Chondrocyte (in vitro differentiated cells): ENCODE data around the gene AASDH. TPM values are rescaled to one million over a fixed set of nuclear protein-coding genes. Genes with fewer than 3 reads are reported as not detected.

Experiments
- DNase-seq: peaks from one replicate; pipeline ENCODE4 v3.0.0; 2021; ENCODE audit warnings: mixed read lengths, low spot score
- H3K27ac Mint-ChIP-seq: one replicate; pipeline ENCODE4 v1.8.0; 2021; ENCODE audit warnings: mild to moderate bottlenecking, moderate library complexity, mixed read lengths; ENCODE audit not compliant: unreplicated experiment
- H3K27me3 Mint-ChIP-seq: 2 replicates; pipeline ENCODE4 v1.8.0; 2021; ENCODE audit warnings: low read depth, mixed read lengths
- H3K36me3 Mint-ChIP-seq: 2 replicates; pipeline ENCODE4 v1.8.0; 2021; ENCODE audit warnings: low read depth, mixed read lengths
- H3K4me1 Mint-ChIP-seq: 2 replicates; pipeline ENCODE4 v1.8.0; 2021; ENCODE audit warnings: low read depth, mild to moderate bottlenecking, mixed read lengths
- H3K4me3 Mint-ChIP-seq: one replicate; pipeline ENCODE4 v1.8.0; 2021; ENCODE audit warnings: mild to moderate bottlenecking, moderate library complexity, mixed read lengths; ENCODE audit not compliant: unreplicated experiment
- H3K9me3 Mint-ChIP-seq: 2 replicates; pipeline ENCODE4 v1.8.0; 2021; ENCODE audit warnings: low read depth, mixed read lengths
- total RNA-seq: library from RNA; stranded (reverse); gene quantifications from 3 replicates; pipeline ENCODE4 v1.2.1, GENCODE V29; 2021
- TF ChIP-seq, protein P1 (sequence below): fragments of 200-600 bp; sonication (generic); IDR thresholded peaks from 2 replicates; pipeline ENCODE4 v1.5.0; 2021; ENCODE audit warnings: antibody characterized with exemption, mild to moderate bottlenecking, moderate library complexity

The AASDH gene
- total RNA-seq, 1 donor from 2014 or later, result 7.9 TPM

DNA sequence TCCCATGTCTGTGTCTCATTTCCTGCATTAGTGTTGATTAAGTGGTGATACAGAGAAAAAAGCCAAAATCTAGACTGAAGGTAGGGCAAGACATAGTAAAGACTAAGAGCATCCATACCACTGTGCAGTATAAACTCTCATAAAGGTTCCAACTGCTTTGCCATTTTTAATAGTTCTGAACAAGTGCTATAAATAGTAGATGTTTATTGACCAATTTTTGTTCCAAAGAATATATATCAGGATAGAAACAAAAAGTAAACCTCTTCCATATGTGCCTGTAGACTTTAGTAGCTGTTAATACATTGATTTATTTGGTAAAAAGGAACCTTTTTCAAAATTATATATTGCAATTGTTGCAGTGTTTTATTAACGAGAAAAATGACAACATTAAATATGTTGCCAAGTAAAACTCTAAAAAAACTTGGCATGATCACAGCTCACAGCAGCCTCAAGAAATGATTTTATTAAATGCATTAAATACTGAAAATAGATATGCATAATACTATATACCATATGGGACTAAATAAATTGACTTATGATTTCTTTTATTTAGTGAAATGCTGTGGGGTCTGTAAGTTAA lies 22.3 kb upstream of the AASDH start:
- H3K4me1 Mint-ChIP-seq, result peaks cover 19% of the 10 kb centered on the region
- DNase-seq, result no peak
- peak overlapping the region; percentile 94 for H3K27ac Mint-ChIP-seq
- H3K27me3 Mint-ChIP-seq, result no peaks in the 10 kb centered on the region
- TF ChIP-seq, protein P1, sequence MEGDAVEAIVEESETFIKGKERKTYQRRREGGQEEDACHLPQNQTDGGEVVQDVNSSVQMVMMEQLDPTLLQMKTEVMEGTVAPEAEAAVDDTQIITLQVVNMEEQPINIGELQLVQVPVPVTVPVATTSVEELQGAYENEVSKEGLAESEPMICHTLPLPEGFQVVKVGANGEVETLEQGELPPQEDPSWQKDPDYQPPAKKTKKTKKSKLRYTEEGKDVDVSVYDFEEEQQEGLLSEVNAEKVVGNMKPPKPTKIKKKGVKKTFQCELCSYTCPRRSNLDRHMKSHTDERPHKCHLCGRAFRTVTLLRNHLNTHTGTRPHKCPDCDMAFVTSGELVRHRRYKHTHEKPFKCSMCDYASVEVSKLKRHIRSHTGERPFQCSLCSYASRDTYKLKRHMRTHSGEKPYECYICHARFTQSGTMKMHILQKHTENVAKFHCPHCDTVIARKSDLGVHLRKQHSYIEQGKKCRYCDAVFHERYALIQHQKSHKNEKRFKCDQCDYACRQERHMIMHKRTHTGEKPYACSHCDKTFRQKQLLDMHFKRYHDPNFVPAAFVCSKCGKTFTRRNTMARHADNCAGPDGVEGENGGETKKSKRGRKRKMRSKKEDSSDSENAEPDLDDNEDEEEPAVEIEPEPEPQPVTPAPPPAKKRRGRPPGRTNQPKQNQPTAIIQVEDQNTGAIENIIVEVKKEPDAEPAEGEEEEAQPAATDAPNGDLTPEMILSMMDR, result no peak
- H3K9me3 Mint-ChIP-seq, result no peaks in the 10 kb centered on the region
- peaks cover 2% of the 10 kb centered on the region for H3K36me3 Mint-ChIP-seq
- no peak overlapping the region for H3K4me3 Mint-ChIP-seq

DNA sequence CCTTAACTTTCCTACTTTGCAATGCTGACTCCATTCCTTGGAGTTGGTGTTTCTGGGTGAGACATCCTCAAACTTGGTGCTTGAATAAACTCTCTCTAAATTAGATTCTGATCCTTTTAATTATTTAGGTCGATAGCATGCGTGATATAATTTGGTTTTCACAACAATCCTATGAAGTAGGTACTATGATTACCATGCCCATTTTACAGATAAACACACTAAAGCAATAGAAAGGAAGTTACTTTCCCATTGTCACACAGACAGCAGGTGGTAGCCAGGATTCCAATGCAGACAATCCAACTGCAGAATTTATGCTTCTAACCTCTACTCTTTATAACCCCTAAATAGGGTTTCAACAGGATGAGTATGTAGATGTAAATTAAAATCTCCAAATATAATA lies 21.7 kb upstream of the AASDH start:
- no peak overlapping the region for H3K4me3 Mint-ChIP-seq
- peak overlapping the region; percentile 94 for H3K27ac Mint-ChIP-seq
- TF ChIP-seq, protein P1, result no peak
- DNase-seq, result no peak
- H3K27me3 Mint-ChIP-seq, result no peaks in the 10 kb centered on the region
- H3K36me3 Mint-ChIP-seq, result peaks cover 2% of the 10 kb centered on the region
- peaks cover 19% of the 10 kb centered on the region for H3K4me1 Mint-ChIP-seq
- no peaks in the 10 kb centered on the region for H3K9me3 Mint-ChIP-seq

DNA sequence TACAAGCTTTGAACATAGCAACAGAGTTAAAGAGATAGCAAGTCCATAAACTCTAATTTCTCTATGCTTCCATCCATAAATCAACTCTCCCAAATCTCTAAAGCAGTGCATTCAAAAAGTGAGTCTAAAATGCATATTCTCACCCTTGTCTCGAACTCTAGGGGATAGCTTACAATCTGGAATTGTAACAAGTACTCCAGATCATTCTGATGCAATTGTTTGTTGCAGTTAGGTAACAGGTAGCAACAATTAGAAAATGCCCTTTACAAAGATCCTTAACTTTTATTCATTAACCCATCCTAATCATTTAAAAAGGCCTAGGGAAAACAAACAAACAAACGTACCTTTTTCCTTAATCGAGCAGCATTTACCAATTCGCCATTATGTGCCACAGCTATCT lies 18.9 kb upstream of the AASDH start:
- Mint-ChIP-seq H3K27ac (no peak overlapping the region), H3K27me3 (no peaks in the 10 kb centered on the region), H3K4me3 (no peak overlapping the region), H3K9me3 (no peaks in the 10 kb centered on the region), H3K36me3 (peaks cover 2% of the 10 kb centered on the region), H3K4me1 (peaks cover 15% of the 10 kb centered on the region)
- TF ChIP-seq, protein P1, result no peak
- no peak for DNase-seq

DNA sequence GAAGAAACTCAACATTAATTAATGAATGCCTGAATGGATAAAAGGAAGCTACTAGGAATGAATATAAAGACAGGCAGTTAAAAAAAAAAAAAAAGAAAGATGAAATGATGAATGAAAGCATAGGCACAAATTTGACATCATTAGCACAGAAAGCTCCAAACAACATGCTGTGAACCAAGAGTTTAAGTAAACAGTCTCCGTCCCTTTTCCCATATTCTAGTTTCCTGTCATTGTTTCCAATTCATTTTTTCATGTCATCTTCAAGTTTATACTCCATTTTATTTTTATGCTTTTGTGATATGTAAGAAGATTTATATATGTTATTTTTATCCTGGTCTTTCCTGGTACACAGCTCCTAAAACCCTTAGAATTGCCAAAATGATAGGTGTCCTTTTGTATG lies 17.7 kb upstream of the AASDH start:
- TF ChIP-seq, protein P1, result no peak
- H3K27ac Mint-ChIP-seq, result no peak overlapping the region
- DNase-seq, result no peak
- no peak overlapping the region for H3K4me3 Mint-ChIP-seq
- peaks cover 7% of the 10 kb centered on the region for H3K4me1 Mint-ChIP-seq
- no peaks in the 10 kb centered on the region for H3K27me3 Mint-ChIP-seq
- no peaks in the 10 kb centered on the region for H3K9me3 Mint-ChIP-seq
- peaks cover 2% of the 10 kb centered on the region for H3K36me3 Mint-ChIP-seq

DNA sequence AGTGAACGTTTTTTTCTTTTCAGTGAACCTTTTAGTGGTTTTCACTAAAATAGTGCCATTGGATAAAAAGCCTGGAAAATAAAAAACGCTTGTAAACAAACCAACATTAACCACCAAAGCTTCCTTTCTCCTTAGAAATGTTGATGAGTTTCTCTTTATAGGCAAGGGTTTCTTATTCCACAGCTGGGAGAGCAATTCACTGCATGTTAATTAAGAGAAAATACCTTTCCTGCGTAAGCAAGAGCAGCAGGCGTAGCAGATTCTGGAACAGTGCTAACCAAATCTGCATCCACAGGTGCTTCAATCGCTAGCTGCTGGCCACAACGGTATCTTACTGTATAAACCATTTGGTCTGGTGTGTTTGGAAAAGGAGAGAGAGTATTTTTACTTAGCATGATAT lies 13.3 kb upstream of the AASDH start:
- TF ChIP-seq, protein P1, result no peak
- H3K9me3 Mint-ChIP-seq, result no peaks in the 10 kb centered on the region
- no peaks in the 10 kb centered on the region for H3K27me3 Mint-ChIP-seq
- no peak for DNase-seq
- no peak overlapping the region for H3K27ac Mint-ChIP-seq
- H3K4me1 Mint-ChIP-seq, result no peaks in the 10 kb centered on the region
- no peak overlapping the region for H3K4me3 Mint-ChIP-seq
- H3K36me3 Mint-ChIP-seq, result no peaks in the 10 kb centered on the region
